Pancreas (tissue), 10 donors: ENCODE data around the gene ZBED4. TPM values are rescaled to one million over a fixed set of nuclear protein-coding genes. Genes with fewer than 3 reads are reported as not detected.

Source experiments
- ATAC-seq, 4 donors: fragments of 200-7000 bp; cut with Tn5 transposase; one replicate each; pipeline versions ENCODE4 v1.8.0 to v1.9.1; 2020; ENCODE audit warnings: mild to moderate bottlenecking in 4 of 4, moderate library complexity in 4 of 4
- DNase-seq, 6 donors: peaks; one replicate each; pipeline ENCODE4 v3.0.0-alpha.2; 2020
- FAIRE-seq: peaks from 2 replicates; lab custom pipeline; 2012; peaks lifted over from hg19 to GRCh38; lab: Jason Lieb, UNC
- H3K27ac ChIP-seq, 4 donors: fragments of 200-600 bp; sonication (generic); 1 replicate in 3 of 4; 2 replicates in 1 of 4; pipeline versions ENCODE4 v1.5.0 to v1.8.0; 2020
- H3K27me3 ChIP-seq, 4 donors: fragments of 200-600 bp; one replicate each; pipeline ENCODE4 v1.8.0; 2021
- H3K36me3 ChIP-seq, 3 donors: fragments of 200-600 bp; sonication (generic) in 1 of 3; one replicate each; pipeline versions ENCODE4 v1.5.0 to v1.8.0; 2020 to 2021
- H3K4me1 ChIP-seq, 3 donors: fragments of 200-600 bp; one replicate each; pipeline ENCODE4 v1.8.0; 2021
- H3K4me3 ChIP-seq, 4 donors: fragments of 200-600 bp; sonication (generic) in 2 of 4; one replicate each; pipeline versions ENCODE4 v1.5.0 to v1.8.0; 2020 to 2021
- H3K9me3 ChIP-seq, 4 donors: fragments of 200-600 bp; one replicate each; pipeline ENCODE4 v1.8.0; 2021
- WGBS, 2 donors: extraction: QIAGEN DNeasy Blood & Tissue Kit; methylation state at CpG; one replicate each; pipeline ENCODE4 v1.1.7; 2013; 5-methylcytosine and 5-hydroxymethylcytosine counted together
- intact Hi-C, 3 donors: fragments of 100-400 bp; cut with DNase I; formaldehyde crosslinking; loops; one replicate each; pipeline versions ENCODE4 v1.11.1 to v1.14.2; 2022
- polyA plus RNA-seq, 2 donors: library from polyadenylated mRNA; stranded (reverse); fragments of 200-250 nt; gene quantifications; one replicate each; pipeline ENCODE4 v1.2.3, GENCODE V29; 2013
- total RNA-seq, 6 donors: library from RNA; stranded (reverse); fragmentation: NEBNext Ultra II Directional in 4 of 6; extraction: Animal tissue kit (Norgen Biotek cat#: 25700) in 4 of 6; gene quantifications; one replicate each; pipeline versions ENCODE4 v1.2.1 to v1.2.4, GENCODE V29; 2021 to 2023
- TF ChIP-seq, protein P1 (sequence below), 4 donors: fragments of 200-600 bp; sonication (generic) in 3 of 4; IDR thresholded peaks; one replicate each; pipeline versions ENCODE4 v1.5.0 to v1.8.0; 2021; ENCODE audit warnings: antibody characterized with exemption in 4 of 4
- donor health status: healthy with polysubstance abuse.
- donor health status: DM: no; HTN: no; CAD: no; lungs with moderate emphysema.
- donor health status: DM: no; HTN: no; CAD: no.
- donor health status: control.
- donor health status: control.
- donor health status: Bipolar disorder and iron deficiency.
- donor health status: DM: yes; HTN: yes; CAD: no.
- donor health status: DM: no; HTN: no; CAD: no.
- donor health status: DM: no; HTN: no; CAD: no.
- donor health status: DM: yes; HTN: yes; CAD: no.

Gene ZBED4
- total and polyA plus RNA-seq, 8 donors = 2.4 to 7.2 (median 4.5) TPM

- TF ChIP-seq, protein P1, sequence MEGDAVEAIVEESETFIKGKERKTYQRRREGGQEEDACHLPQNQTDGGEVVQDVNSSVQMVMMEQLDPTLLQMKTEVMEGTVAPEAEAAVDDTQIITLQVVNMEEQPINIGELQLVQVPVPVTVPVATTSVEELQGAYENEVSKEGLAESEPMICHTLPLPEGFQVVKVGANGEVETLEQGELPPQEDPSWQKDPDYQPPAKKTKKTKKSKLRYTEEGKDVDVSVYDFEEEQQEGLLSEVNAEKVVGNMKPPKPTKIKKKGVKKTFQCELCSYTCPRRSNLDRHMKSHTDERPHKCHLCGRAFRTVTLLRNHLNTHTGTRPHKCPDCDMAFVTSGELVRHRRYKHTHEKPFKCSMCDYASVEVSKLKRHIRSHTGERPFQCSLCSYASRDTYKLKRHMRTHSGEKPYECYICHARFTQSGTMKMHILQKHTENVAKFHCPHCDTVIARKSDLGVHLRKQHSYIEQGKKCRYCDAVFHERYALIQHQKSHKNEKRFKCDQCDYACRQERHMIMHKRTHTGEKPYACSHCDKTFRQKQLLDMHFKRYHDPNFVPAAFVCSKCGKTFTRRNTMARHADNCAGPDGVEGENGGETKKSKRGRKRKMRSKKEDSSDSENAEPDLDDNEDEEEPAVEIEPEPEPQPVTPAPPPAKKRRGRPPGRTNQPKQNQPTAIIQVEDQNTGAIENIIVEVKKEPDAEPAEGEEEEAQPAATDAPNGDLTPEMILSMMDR (IDR thresholded peaks at IDR 0.05) = no peak
- intact Hi-C loops = no loop called here
- DNase-seq (no peak), ATAC-seq (no peak), FAIRE-seq (no peak)
- Histone ChIP-seq H3K4me1 (no peaks in the 10 kb centered on the region), H3K27me3 (no peaks in the 10 kb centered on the region), H3K36me3 (peaks cover 0 to 17% (median 5%) of the 10 kb centered on the region in 3 donors), H3K9me3 (no peaks in the 10 kb centered on the region), H3K4me3 (no peak overlapping the region), H3K27ac (no peak overlapping the region)
- 96 to 99% methylated on average over 5 of the region's 5 CpGs for WGBS, 2 donors
These were observed 35.4 kb downstream of the ZBED4 start for GRCh38 chr22:49889071-49889470.

- Histone ChIP-seq H3K4me1 (no peaks in the 10 kb centered on the region), H3K36me3 (no peaks in the 10 kb centered on the region), H3K27me3 (no peaks in the 10 kb centered on the region), H3K4me3 (no peak overlapping the region), H3K9me3 (no peaks in the 10 kb centered on the region), H3K27ac (no peak overlapping the region)
- ATAC-seq (no peak), DNase-seq (no peak), FAIRE-seq (no peak)
- TF ChIP-seq, protein P1 (IDR thresholded peaks at IDR 0.05) = no peak
- intact Hi-C loops = no loop called here
- 80 to 94% methylated on average over 4 of the region's 4 CpGs for WGBS, 2 donors
These were observed 38.7 kb downstream of the ZBED4 start for GRCh38 chr22:49892226-49892899.

- H3K4me1 ChIP-seq = no peaks in the 10 kb centered on the region
- H3K36me3 ChIP-seq = no peaks in the 10 kb centered on the region
- H3K27ac ChIP-seq = no peak overlapping the region
- intact Hi-C loops = no loop called here
- TF ChIP-seq, protein P1 (IDR thresholded peaks at IDR 0.05) = no peak
- H3K4me3 ChIP-seq = no peak overlapping the region
- no peaks in the 10 kb centered on the region for H3K27me3 ChIP-seq
- no peak for ATAC-seq
- 96 to 100% methylated on average over 4 of the region's 4 CpGs for WGBS, 2 donors
- no peaks in the 10 kb centered on the region for H3K9me3 ChIP-seq
- DNase-seq = no peak
- no peak for FAIRE-seq
These were observed 39.4 kb downstream of the ZBED4 start for GRCh38 chr22:49893025-49893424.

DNA sequence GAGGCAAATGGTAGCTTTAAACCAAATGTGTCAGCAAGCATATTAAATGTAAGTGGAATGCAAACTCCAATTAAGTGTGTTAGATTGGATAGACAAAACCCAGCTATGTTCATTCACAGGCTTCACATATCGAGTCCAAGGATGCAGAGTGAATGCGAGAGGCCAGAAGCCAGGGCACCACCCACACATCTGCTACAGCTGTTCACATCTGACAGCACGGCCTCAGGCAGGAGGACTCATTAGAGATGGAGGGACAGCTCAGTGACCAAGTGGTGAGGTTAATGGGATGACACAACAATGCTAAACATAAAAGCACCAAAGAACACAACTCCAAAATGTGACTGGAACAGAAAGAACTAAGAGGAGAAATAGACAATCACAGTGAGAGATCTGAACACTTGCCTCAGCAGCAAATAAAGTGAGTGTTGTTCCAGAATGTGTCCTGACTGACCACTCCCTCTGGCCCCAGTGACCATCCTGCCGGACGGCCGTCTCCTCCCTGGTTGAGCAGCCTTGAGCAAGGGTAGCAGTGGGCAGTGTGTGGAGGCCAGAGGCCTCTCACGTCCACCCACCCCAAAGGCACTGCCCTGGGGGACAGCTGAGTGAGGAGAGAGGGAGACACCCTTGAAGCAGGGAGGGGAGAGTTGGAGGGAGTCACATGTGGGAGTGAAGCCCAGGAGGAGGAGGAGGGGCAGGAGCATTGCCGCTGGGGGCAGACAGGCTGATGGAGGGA, 40.8 kb downstream of the ZBED4 start:
- ATAC-seq (no peak), DNase-seq (no peak), FAIRE-seq (no peak)
- Histone ChIP-seq H3K27me3 (no peaks in the 10 kb centered on the region), H3K4me3 (no peak overlapping the region), H3K9me3 (no peaks in the 10 kb centered on the region), H3K4me1 (no peaks in the 10 kb centered on the region), H3K27ac (no peak overlapping the region), H3K36me3 (no peaks in the 10 kb centered on the region)
- 94 to 96% methylated on average over 7 to 8 of the region's 8 CpGs for WGBS, 2 donors
- TF ChIP-seq, protein P1 (IDR thresholded peaks at IDR 0.05) = no peak
- intact Hi-C loops = no loop called here

DNA sequence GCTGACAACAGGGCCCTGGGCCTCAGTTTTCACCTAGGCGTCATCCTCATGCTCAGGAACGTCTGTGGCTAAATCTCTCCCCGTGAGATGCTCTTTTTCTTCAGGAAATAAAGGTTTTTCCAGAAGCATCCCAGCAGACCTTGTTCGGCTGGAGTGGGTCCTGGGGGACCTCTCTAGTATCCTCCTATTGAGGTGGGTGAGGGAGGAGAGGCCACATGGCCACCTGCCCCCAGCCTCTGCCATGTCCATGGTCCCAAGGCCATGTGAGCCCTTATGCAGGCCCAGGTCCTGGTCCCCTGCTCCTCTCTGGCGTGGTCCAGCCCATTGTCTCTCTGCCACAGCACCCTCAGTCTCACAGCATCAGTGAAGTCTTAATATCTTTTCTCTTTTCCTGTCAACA, 42.6 kb downstream of the ZBED4 start:
- no peak for DNase-seq
- no peak overlapping the region for H3K4me3 ChIP-seq
- no peaks in the 10 kb centered on the region for H3K27me3 ChIP-seq
- FAIRE-seq = no peak
- H3K4me1 ChIP-seq = no peaks in the 10 kb centered on the region
- H3K27ac ChIP-seq = no peak overlapping the region
- H3K9me3 ChIP-seq = no peaks in the 10 kb centered on the region
- TF ChIP-seq, protein P1 (IDR thresholded peaks at IDR 0.05) = no peak
- peak in 1 of 4 donors; percentile 16 for ATAC-seq
- intact Hi-C loops = no loop called here
- no peaks in the 10 kb centered on the region for H3K36me3 ChIP-seq
- WGBS, 2 donors = 96 to 97% methylated on average over 5 of the region's 5 CpGs
